CD4-positive, alpha-beta T cell treated with Interferon gamma for 1 hour (primary cell): ENCODE data around the gene COL26A1.
A peak's percentile ranks its signal among the peaks of the same experiment; 100 is the strongest.

Experiments
- DNase-seq: peaks from one replicate; pipeline ENCODE4 v3.0.0-alpha.2; 2020

The COL26A1 gene

DNA sequence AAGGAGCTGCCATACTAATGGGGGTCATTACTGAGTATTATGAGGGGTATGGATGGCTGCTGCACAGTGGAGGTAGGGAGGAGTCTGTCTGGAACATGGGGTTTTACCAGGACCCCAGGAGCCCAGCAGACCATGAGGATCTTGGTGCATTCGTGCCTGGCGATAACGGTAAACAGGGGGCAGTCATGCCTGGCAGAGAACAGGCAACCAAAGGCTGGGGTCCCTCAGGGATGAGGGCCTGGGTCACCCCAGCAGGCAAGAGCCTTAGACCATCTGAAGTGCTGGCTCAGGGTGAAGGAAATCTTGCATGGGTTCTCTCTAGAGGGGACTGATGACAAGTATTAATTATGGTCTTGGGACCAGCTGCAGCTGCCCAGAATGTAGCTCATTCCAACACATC is 220.3 kb downstream of the COL26A1 start:
- DNase-seq = no peak

DNA sequence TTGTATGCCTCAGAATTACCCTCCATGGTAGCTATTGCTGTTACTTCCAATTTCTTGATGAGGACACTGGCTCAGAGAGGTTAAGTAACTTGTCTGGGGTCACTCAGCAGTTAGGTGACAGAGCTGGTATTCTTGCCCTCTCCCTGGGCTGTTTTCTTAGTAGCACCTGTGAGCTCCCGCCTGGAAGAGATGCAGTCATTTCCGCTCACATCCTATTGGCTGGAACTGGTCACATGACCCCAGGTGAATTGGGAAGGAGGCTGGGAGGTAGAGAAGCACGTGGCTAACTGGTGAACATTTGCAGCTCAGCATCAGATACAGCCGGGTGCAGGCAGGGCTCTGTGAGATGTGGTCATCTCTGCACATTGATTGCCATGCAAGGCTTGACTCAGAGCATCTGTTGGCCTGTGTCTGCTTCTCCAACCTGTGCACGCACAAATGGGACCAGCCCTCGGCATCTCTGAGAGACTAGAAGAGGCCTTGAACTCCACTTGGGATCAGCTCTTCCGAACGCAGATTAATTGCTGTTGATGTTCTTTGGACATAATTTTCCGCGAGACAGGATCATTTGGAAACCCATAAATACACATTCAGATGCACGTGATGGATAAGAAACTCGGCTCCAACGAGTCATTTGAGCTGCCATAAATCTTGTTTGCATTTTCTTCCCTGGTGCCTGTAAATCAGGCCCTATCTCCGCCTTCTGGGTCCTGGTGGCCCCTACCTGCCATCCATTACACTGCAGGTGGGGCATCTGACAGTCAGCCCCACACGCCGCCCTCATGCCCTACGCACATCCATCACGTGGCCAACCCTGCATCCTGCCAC is 223.6 kb downstream of the COL26A1 start:
- no peak for DNase-seq

DNA sequence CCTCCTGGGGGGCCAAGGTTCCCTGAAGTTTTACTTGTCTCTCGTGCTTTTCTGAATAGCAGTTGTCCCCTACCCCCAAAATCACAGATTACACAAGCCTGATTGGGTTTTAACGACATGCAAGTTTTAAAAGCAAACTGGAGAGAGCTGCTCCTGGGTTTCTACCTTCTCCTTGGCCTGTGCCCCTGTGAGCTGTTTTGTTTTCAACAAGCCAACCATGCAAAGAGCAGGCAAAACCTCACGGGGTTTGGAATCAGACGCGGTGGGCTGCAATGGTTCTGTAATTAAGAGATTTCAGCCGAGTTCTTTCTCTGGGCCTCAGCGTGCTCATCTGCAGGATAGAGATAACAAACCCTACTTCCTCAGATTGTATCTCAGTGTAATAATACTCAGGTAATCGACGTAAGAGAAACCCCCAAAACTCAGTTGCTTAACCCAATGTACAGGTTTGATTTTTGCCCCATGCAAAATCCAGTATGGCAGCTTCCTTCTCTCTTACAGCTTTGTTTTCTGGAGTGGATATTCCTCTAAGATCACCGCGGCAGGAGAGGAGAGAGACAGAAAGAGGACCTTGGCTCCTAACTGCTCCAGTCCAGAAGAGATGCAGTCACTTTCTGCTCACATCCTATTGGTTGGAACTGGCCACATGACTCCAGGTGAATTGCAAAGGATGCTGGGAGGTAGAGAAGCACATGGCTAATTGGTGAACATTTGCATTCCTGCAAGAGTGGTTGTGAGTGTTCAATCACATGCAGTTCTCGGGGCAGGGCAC is 224.4 kb downstream of the COL26A1 start:
- no peak for DNase-seq

DNA sequence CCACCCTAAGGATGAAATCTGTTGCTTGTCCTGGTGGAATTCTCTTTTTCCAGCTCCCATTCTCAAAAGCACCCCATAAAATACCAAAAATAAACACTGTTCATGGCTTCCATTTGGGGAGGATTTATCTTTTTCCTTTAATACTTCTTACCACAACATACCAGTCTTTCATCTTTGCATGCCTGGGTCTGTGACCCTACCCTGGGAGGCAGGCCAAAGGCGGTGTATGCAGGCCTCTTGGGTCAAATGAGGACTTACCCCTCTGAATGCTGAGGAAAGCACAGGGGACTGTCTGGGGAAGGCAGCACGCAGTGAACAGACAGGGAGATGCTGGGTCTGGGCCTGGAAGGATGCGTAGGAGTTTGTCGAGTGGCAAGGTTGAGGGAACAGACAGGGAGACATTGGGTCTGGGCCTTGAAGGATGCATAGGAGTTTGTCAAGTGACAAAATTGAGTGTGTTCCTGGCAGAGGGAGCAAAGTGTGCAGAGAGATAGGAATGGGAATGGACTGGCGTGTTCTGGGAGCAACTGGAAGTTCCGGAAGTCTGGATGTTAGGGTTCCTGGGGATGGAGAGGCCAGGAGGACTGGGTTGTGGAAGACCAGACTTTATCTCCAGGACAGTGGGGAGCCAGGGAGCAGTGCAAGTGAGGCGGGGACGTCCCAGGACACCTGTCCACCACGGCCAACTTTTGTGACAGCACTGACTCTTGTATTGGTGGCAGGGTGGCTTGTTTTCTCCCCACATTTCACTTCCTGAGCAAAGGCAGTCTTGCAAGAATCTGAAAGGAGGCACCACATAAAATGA is 225.7 kb downstream of the COL26A1 start:
- DNase-seq = no peak

DNA sequence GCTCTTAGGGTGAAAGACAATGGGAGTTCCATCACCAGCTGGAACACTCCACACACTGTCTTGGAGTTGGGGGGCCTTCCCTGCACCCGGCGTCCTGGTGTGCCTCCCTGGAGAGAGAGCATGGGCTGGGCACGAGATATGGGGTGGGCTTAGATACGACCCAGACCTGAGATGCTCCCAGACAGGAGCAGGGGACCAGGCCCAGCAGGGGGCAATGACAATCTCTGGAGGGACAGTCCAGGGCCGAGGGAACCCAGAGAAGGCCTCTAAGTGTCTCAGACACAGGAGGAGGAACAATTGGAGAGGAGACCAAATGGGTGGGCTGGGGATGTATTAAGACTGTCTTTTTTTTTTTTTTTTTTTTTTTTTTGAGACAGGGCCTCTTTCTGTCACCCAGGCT is 226.4 kb downstream of the COL26A1 start:
- DNase-seq = no peak

DNA sequence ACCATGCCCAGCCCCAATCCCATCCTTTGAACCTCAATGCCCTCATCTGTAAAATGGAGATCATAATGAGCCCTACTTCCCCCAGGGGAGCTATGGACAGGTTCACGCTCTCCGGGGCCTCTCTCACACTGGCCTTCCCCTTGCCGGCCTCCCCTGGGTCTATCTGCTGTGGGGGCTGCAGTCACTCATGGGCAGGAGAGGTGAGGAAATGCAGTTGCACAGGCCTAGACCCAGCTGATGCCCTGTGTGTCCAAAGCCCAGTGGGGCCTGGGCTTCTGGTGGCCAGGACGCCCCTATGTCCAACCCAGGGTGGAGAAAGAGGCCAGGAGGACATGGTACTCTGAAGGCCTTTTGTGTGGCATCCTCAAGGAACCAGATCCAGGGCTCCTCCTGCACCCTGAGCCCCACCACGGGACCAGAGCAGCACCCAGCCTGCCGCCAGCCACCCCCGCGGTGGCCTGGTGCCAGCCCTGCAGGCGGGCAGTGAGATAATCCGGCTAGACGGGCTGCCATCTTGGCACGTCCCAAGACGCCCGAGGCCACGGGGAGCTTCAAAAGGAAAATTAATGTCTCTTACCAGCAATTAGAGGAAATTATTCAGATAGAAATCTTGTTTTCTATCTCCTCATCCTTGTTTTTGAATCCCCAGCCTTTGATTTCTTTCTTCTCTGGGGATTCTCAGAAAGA is 227.4 kb downstream of the COL26A1 start:
- no peak for DNase-seq

DNA sequence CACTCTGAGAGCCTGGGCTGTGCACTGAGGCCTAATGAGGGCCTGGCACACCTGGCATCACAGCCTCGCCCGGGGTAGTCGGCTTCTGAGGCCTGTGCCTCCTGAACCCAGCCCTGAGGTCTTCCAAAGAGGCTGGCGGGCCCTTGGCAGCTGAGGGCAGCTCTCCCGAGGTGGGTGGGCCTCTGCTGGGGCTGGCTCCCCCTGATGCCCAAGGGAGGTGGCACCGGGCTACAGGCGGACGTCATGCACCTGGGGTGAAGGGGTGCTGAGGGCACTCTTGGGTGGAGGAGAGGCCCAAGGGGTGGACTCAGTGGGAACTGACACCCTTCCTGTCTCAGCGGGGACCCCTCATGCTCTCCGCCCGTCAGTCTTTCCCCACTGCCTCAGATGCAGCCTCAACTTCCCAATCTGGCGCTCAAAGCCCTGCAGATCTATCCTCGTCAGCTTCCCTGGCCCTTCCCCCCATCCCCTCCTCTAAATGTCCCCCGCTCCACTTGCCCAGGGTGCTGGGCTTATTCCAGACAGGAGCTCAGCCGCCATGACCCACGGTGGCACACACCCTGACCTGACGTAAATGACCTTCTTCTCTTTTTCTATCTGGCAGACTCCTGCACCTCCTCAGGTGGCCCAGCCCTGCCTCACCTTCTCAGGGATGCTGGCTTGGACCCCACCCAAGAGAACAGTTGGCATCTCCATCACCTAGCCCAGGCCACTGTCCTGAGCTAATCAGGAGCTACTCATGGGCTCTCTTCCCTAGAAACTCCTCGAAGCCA is 228.2 kb downstream of the COL26A1 start:
- DNase-seq = no peak

DNA sequence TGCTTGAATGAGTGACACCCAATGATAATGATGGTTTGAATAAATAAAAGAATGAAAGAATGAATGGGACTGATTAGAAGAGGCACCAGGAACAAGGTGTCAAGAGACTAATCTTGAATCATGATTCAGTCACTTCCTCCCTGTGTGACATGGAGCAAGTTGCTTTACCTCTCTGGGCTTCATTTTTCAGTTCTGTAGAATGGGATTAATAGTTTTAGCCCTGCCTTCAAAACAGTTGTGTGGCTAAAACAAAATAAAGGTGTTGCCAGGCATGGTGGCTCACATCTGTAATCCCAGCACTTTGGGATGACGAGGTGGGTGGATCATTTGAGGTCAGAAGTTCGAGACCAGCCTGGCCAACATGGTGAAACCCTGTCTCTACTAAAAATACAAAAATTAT is 228.8 kb downstream of the COL26A1 start:
- DNase-seq = no peak

DNA sequence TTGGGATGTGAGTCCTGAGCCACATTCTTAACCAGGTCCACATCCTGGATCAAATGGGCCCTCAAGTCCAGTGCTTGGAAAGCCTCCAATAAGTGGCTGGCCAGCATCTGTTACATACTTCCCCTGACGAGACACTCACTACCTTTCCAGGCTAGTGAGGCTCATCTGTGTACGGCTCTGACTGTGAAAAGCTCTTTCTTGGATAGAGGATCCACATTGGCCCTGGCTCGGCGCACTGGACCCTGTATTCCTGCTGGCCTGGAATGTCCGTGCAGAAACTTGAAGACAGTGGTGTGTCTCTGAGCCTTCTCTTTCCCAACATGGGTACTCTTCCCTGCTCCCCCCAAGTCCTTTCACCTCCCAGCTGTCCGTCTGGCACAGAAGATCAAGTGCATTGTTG is 230.9 kb downstream of the COL26A1 start:
- no peak for DNase-seq

DNA sequence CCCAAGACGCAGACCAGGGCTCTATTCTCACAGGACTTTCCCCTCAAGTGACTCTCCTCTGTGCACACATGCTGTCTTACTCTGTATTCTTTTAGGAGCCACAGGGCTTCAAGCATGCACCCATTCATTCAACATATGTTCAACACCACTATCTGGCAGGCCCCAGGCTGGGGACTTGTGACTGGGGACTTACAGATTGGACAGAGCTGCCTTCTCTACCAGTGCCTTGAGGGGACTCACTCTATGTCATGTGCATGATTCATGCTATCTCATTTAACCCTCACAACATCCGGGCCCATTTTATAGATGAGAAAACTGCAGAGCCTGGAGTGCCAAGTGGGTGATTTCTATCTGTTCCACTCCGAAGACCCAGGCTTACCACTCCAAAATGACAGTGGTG is 232.1 kb downstream of the COL26A1 start:
- no peak for DNase-seq

DNA sequence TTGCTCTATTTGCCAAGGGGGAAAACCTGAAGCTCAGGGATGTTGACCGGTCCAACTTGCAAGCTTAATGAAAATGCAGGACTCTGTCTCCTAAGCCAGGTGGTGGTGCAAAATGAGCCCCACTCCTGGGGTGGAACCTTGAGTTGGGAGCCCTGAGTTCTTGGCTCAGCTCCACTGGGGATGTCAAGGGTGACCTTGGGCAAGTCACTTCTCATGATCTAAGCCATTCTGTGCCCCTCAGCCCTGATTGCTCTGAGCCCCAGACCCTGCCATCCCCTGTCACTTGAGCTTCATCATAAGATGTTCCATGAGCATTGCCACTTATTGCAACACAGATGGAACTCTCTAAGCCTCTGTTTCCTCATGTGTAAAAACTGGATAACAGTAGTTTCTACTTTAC is 232.6 kb downstream of the COL26A1 start:
- DNase-seq = no peak

DNA sequence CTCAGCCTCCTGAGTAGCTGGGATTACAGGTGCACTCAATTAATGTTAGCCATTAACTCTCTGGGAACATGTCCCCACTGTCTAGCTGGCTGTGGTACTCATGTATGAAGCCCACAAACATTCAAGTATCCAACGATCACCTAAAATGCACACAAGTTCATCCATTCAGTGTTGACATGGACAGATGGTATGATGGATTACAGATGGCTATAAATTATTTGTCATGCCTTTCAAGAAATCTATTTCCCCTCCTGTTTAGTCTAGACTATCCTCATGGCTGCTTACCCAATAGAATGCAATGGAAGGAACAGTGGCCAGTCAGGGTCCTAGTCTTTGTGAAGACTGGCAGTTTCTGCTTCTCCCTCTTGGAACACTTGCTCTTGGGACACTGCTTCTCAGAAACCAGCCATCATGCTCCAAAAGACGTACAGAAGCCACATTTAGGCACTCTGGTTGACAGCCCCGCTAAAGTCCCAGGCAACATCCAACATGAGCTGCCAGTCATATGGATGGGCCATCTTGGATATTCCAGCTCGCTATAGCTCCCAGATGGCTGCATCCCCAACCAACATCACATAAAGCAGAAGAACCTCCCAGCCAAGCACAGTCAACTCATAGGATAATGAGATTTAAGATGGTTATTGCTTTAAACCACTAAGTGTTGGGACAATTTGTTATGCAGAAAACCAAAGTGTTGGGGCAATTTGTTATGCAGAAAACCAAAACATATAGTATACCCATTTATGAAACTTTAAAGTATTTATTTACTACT is 233.3 kb downstream of the COL26A1 start:
- no peak for DNase-seq

DNA sequence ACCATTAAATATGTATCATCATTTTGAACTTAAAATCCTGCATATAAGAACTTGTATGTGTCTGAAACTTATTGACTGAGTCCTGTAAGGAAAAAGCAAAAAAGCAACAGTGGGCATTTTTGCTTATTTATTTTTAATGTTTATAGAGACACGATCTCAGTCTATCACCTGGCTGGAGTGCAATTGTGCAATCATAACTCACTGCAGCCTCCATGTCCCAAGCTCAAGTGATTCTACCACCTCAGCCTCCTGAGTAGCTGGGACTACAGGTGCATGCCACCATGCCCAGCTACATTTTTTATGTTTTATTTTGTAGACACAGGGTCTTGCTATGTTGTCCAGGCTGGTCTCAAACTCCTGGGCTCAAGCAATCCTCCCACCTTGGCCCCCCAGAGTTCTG is 234.2 kb downstream of the COL26A1 start:
- DNase-seq = no peak

DNA sequence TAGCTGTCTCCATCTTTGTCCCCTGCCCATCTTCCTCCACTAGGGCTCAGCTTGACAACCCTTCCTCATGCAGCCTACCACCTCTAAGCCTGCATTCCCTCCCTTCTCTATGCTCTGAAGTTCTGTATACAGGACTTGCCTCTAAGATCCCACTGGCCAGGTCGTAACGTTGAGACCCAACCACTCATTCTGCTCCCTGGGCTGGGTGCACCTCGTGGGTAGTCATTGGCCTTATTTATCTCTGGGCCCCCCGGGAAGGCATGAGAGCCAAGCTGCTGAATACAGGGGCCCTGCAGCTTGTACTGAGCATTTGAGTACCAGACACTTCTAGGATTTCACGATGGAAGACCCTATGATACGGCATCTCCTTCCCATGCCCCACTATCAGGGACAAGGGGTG is 235.3 kb downstream of the COL26A1 start:
- no peak for DNase-seq

DNA sequence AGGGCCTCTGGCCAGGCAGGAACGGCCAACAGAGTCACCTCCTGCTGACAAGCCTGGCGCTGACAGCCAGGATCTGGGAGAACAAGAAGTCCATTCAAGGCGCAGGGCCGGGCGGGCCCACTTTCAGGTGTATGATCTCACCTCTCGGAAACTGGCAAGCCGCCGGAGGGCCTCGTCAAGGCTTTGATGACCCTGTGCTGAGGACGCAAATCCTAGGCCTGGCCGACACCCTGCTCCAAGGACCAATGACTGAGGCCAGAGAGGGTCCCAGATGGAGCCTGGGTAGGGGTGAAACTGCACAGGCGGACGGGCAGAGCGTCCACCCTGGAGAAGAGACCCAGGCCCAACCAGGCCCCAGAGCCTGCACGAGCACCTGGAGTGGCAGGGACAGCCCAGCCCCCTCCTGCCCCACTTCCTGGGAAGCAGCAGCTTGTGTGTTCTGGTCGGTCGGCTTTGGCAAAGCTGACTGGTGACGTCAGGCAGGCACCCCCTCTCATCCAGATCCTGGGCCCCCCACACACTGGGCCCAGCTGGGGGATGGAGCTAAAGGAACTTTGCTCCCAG is 235.8 kb downstream of the COL26A1 start:
- no peak for DNase-seq

DNA sequence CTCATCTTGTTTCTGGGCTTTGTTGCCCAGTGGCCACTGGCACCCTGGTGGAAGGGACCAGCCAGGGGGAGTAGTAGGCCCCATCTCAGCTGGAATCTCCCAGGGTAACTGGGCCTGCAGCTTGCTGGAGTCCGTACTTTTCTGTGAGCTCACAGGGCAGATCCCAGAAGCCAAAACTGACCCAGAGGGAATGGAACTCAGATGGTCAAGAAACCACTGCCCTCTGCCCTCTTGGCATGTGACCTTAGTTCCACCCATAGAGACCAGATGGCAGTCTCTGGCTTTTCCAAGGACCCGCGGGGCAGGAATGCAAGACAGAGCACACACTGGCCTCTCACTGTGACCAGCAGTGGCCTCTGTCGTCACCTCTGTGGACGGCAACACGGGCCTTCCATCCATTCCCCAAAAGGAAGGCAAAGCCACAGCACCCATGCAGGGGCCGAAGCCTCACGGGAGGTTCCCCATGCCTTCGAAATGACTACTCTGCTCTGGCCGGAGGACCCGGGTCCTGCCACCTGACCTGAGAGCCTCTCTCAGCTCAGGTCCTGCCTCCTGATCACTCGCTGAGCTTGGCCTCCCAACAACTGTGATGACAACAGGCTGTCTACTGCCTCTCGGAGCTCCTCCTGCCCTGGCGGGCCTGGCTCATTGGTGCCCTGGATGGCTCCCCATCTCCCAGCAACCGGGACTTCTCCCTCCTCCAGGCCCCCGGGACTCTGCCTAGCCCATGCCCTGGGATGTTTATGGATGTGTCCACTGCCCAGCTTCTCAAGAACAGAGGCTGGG is 236.5 kb downstream of the COL26A1 start:
- no peak for DNase-seq

DNA sequence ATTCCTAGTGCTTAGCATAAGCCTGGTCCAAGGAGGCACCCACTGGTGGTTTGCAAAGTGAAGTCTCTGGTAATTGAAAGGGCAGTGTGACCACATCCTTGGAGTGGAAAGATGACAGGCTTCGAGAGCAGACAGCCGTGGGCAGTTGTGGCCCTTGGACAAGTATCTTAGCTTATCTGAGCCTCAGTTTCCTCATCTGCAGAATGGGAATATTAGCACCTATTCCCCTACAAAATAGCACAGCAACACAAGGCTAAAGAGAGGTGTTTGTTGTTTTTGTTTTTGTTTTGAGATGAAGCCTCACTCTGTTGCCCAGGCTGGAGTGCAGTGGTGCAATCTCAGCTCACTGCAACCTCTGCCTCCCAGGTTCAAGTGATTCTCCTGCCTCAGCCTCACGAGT is 237.1 kb downstream of the COL26A1 start:
- DNase-seq = no peak

DNA sequence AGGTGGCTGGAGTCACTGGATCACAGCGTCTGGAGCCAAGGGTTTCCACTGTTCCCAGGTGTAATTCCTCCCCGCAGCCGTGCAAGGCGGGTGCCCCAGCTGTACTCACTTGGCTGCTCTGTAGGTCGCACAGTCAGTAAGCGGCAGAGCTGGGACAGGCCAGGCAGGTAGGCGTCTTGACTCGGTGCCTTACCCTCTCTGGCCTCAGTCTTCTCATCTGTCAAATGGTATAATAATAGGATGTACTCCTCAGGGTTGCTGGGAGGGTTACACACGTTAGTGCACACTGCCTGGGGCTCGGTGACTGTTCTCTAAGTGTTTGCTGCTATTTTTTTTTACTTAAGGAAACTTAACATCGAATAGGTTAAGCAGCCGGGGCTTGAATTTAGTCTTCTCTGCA is 239.4 kb downstream of the COL26A1 start:
- DNase-seq = no peak

DNA sequence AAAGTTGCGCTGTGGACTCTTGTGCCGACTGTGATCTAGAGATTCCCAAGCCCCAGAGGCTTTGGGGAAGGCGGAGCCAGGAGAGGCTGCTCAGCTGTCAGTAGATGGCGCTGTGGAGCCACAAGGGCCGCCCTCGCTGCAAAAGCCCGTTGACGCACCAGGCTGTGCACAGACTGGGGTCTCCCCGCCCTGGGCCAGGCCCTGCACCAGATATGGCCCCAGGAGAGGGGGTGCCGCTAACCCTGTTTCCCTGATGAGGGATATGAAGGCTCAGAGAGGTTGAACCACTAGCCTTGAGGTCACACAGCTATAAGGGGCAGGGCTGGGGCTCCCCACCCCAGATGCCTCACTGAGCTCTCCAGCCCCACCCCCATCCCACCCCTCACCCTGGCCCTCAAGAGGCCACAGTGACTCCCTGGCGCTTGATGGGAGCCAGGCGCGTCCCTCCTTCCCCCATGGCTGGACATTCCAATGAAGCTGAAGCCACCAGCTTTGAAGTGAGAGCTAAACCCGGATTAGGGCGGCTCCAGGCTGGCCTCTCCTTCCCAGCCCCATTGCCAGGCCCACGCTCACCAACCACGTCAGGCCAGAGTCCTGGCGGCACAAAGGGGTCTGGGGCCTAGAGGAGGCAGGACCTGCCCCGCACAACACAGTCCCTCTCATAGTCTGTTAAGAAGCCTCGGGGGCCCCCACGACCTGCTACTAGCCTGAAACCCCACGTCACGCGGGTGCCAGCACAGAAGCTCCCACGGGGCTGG is 240.0 kb downstream of the COL26A1 start:
- peak; percentile 51 for DNase-seq
